Frontal cortex (tissue), 4 donors: ENCODE measurements around the gene SPOCD1. TPM values are rescaled to one million over a fixed set of nuclear protein-coding genes. Genes with fewer than 3 reads are reported as not detected.

Source experiments
- DNase-seq, 2 donors: peaks; one replicate each; pipeline ENCODE4 v3.0.0; 2012; ENCODE audit warnings: low spot score in 2 of 2
- FAIRE-seq: peaks from 2 replicates; lab custom pipeline; 2012; peaks lifted over from hg19 to GRCh38; lab: Jason Lieb, UNC
- total RNA-seq: library from RNA; depleted of rRNA; stranded (reverse); fragments of >200 nt; gene quantifications from one replicate; pipeline ENCODE4 v1.2.3, GENCODE V29; 2014
- donor health status: control.
- donor health status: control.
- donor health status: control.

Gene SPOCD1
- total RNA-seq, 1 donor from 2014 or later: under 0.01 TPM

DNA sequence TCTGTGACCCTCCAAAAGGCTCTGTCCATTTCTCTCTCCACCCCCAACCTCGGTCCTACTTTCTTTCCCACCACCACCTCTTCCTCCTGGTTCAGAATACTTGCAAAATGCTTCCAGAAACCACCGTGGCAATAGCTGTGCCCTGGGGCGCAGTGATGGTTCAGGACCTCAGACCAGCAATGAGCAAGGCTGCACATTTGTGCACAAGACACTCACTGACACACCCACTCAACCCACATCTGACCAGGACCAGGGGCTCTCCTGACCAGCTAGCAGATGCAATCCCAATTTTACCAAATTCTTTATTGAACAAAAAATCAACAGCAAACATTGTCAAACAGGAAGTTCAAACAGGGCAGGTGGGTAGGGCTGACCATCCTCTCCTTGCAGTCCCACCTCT, 25.7 kb downstream of the SPOCD1 start:
- FAIRE-seq: no peak
- DNase-seq: no peak

DNA sequence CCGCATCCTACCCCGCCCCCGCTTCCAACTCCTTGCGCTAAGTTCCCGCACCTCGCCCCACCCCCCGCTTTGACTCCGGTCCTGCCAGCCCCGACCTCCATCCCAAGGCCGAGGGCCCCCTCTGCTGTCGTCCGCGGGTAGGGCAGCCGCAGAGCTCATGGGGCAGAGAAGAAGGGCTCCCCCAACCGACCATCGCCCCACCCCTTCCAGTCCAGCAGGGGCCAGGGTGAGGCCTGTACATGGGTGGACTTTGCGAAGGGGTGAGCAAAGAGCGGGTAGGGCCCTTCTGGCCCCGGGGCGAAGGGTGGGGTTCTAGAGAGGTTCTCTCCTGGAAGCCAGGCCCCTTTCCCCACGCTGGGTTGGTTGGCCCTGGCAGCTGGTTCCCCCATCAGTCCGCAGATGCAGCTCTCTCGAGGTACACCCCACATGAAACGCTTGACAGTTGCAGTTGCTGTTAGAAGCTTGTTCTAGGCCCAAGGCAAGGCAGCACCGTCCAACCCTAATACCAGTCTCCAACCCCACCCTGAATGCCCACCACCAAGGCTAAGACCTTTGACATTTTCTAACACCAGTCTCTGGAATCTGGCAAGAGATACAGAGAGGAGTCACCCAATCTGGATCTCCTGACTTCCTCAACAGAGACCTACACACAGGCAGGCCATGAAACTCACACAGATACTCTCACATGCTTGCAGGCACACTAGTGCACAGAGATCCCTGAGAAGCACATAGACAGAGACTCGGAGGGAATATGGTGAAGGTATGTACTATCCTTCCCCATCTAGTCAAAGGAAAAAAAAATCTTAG, 26.4 kb downstream of the SPOCD1 start:
- peak; percentile 86 to 98 for DNase-seq
- FAIRE-seq: no peak

DNA sequence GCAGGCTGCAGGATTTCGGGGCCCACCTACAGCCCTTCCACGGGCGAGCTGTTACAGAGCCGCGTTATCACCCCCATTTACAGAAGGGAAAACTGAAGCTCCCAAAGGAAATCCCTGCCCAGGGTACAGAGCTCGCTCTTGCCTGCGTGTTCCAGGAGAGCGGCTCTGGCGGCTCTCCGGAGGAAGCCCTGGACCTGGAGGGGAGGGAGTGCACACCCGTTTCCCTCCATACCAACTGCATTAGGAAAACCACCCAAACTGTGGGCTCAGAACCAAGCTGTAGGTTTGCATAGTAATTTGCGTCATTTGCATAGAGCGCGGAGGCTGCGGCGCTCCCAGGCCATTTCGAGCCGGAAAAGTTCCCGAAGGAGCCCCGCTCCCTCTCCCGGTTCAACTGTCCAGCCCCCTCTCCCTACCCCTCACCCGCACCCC, 27.0 kb downstream of the SPOCD1 start:
- no peak for FAIRE-seq

DNA sequence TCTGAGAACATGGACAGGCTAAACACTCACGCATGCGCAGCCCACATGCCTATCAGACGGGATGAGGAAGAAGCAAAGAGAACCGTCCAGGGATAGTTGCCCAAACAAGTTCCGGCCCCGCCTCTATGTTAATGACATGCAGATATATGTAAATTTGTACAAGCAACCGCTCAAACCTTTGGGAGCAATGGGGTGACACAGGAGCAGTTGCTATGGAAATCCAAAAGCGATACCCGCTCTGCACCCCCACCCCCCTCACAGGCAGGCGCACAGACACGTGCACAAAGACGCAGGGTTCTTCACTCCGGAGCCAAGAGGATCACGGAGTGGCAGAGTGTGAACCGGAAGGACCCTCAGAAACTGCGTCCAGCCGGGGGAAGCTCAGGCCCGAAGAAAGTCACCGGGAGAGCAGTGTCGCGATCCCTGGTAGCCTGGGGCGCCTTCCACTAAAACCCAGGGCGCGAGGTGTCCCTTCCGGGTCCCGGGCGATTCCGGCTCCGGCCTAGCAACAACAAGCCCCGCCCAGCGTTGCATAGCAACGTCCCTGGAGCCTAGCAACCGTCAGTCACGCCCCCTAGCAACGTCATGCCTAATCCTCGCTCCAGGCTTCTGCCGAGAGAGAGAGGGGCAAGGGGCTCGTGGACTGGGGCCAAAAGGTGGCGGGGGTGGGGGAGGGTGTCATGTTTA, 27.5 kb downstream of the SPOCD1 start:
- FAIRE-seq (no peak), DNase-seq (peak; percentile 89 to 96)

More for the DNA sequence above, 27.0 kb downstream of the SPOCD1 start:
- peak in 1 of 2 donors; percentile 44 for DNase-seq

DNA sequence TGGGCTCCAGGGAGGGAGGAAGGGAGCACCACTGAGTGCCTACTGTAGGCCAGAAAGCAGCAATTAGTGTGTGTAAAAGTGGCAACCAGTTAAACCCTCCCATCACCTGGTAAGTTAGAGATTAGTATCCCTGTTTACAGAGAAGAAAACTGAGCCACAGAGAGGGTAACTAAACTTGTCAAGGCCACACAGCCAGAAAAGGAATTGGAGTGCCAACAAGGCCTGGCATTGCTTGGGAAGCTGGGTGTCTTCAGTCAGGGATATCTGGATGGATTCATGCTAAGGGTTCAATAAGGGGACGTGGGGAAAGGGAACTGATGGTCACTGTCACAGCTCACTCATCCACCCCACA, 28.1 kb downstream of the SPOCD1 start:
- FAIRE-seq (no peak), DNase-seq (no peak)

DNA sequence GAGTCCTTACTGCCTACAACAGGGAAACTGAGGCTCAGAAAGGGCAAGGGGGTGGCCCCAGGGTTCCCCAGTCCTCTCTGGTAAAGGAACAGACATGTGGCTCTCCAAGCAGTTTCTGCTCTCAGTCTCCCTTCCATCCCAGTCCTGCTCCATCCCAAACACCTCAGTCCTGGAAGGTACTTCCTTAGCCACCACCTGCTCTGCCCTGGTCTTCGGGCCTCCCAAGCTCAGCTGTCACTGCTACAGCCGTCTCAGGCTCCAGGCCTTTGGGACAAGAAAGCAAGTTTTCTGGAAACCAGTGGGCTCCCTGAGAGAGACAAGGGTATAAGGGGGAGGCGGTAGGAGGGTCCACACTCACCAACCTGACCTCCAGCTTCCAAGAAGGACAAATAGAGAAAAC, 28.6 kb downstream of the SPOCD1 start:
- FAIRE-seq (no peak), DNase-seq (no peak)

DNA sequence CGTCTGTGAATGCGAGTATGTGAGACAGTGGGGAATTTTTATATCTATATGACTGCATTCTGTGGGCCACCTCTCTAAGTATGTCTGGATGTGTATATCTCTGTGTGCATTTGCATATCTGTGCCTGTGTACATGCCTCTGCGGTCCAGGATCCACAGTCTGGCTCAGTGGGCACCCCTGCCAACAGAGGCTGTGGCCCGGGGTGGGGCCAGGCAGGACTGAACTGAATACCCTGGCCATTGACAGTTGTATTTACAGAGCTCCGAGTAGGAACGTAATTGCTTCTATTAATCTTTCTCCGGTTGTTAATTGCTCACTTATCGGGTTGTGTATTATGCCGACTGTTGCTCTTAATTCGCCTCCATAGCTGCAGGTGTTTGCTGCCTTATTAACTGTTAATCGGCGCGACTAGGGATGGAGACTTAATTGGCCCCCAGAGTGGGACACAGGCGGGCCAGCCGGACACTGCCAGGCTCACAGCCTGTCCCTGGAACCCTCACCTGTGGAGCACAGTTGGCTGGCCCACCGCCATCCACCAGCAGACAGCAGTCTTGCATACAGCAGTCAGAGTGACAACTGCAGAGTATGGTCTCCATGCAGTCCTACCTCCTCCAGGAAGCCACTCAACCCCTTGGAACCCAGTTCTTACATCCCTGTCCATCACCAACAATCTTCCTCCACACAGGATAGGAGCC, 29.3 kb downstream of the SPOCD1 start:
- no peak for FAIRE-seq
- no peak for DNase-seq

DNA sequence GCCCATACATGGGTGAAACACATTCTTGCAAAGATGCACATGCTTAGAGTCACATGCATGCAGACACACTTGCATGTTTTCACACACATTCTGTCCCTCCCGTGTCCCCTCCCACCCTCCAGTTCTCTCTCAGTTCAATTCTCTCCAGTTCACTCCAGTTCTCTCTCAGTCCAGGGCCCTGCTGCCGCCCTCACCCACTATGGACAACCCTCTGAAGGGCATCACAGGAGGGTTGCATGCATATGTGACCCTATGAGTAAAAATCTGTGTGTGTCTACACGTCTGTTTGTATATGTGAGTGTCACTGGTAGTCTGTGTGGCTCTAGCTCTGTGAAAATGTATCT, 29.9 kb downstream of the SPOCD1 start:
- FAIRE-seq: no peak
- DNase-seq: no peak

DNA sequence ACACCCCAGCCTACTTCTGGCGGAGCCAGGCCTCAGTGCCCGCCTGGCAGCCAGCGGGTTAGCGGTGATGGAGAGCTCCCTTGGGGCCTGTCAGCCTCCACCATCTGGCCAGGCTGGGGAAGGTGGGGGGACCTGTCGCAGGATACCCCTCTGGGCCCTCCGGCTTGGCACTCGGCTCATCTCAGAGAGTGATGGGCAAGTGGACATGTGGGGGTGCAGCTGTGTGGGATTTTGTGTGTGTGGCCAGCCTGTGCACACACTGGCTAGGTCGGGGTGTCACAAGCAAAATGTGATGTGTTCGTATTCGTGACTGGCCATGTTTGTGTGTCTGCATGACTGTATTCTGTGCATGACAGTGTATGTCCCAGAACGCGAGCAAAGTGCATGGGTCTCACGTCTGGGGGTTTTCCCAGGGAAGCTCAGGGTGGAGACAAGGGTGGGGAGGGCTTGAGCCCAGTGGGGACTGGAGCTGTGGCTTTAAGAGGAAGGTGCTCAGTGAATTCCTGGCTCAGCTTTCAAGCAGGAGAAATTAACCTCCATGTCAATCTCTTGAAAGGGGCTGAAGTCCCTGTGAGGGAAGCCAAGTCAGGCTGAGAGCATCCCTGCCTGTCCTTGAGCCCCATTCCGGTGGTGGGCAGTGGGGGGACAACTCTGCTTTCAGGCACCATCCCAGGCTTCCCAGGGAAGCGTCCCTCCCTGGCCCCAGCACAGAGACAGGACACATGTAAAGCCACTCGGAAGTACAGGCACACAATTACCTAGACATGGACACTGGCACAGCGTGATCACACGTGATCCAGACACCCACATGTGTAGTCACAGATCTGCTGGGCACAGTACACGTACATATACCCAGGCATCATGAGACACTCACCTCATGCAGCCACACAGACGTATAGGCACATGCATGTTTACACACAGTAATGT, 30.5 kb downstream of the SPOCD1 start:
- DNase-seq (no peak), FAIRE-seq (no peak)

DNA sequence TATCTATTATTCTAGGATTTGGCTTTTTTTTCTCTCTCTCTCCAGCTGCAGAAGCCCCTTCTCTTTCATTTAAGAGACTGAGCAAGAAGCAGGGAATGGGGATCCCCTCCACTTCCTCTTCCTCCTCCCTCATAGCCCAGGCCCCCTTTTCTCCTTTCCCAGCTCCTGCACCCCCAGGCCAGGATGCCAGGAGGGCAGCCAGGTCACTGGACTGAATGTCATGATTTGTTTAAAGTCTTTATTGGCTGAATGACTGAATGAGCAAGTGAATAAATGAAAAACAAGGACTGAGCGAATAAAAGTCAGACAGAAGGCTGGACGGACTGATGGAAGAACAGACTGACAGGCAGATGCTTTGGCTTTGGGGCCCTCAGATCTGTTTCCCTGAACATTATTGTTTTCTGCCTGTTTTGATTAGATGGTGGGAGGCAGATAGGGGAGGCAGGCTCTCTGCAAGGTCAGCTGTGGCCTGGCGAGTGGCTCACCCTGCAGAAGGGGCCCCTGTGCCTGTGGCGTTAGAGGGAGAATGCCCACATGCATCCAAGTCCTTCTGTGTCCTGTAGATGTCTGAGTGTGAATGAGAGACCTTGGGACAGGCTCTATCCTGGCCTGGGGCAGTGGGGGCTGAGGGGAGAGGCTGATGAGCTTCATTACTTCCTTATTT, 31.3 kb downstream of the SPOCD1 start:
- DNase-seq (no peak), FAIRE-seq (no peak)

DNA sequence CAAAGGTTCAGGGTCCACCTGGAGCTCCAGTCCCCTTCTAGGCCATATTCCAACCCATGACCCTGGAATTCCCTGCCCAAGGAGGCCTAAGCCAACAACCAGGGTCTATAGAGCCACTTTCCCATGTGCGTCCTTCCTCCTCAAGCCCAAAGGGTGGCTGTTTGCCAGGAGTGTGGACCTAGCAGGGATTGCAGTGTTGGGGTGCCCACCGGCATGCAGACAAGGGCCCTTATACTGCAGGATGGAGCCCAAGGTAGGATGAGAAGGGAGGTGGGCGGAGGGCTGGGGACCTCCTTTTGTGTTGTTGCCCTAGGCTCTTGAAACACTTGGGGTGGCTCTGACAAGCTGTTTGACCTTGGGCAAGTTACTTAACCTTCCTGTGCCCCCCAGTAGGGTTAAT, 32.0 kb downstream of the SPOCD1 start:
- DNase-seq: no peak

DNA sequence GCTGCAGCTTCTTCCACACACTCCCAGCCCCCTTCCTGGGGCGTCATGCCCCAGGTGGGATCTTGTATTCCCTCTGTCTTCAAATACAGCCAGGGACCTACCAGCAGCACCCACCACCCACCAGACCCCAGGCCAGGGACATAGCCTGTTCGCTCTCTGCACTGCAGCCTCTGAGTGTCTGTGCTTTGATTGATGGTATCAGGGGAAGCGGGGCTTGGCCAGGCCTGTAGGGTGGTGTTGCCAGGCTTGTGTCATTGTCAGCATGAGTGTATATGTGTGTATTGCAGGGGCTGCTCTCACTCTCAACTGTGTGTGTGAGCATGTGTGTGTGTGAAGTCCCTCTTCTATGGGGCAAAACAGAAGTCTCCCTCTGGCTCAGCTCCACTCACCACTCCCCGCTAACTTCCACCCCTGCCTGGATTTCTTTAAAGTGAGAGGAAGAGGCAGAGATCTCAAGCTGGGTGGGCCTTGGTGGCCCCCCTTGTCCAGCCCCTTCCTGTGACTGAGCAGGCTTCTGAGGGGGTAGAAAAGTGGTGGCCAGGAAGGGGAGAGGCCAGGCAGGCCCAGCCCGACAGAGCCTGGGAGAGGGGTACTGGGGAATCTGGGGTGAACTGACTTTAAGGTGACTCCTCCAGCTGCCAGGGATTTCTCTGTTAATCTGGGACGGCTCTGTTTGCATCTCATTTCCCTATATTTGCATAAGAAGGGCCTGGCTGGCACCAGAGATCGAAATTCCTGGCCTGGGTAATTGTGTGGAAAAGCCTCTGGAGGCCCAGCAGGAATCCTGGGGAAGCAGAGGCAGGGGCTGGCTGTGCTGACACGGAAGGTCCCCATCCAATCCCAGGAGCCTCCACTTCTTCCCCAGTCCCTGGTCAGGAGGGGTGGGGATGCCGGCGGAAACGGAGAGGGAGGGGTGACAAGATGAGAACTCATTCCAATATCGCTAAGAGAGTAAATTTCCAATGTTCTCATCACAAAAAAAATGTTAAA, 33.1 kb downstream of the SPOCD1 start:
- DNase-seq: no peak
- FAIRE-seq: no peak

More for the DNA sequence above, 32.0 kb downstream of the SPOCD1 start:
- FAIRE-seq: no peak

DNA sequence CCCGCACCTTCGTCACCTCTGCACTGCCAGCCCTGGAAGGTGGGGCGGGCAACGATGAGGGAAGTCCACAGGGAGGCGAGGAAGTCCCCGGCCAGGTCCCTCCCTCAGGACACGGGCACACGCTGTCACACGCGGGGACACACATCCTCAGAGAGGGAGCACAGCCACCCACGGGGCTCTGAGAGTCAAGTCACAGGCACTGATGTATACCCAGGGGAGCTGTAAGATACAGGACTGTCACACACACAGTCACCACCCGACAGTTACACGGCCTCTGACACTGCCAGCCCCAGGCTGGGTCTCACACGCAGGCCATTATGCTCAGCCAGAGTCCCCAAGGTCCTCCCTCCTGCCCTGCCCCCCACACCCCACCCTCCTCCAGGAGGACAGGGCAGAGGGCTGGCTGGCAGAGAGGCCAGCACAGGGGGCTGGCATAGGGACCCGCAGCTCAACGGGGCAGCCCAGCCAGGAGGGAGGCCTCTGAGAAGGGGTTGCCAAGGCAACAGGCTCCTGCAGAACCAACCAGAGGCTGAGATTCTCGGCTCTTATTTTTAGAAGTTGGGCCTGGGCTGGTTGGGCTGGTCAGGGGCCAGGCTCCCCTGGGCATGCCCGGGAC, 34.0 kb downstream of the SPOCD1 start:
- no peak for DNase-seq
- no peak for FAIRE-seq

DNA sequence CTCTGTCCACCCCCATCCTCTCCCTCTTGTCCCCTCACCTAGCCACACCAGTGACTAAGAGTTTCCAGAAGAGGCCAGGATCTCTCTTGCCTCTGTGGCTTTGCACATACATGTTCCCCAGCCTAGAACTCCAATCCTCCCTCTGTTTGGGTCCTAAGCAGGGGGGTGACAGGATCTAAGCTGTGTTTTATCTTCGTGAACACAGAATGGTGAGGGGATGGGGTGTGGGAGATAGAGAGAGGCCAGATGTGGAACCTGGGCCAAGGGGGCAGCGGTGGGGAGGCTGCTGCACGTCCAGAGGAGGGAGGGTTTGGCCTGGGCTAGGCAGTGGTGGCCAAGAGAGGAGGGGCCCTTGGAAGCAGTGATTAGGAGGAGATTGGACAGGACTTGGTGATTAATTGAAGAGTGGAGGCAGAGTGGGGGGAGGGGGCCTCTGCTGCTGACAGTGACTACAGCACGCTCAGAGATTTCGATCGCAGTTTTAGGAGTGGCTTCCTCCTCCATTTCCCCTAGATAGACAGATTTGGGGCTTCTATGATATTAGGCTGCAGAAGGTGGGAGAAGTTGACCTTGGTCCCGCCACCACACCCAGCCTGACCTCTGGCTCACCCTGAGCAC, 34.6 kb downstream of the SPOCD1 start:
- DNase-seq (no peak), FAIRE-seq (no peak)

DNA sequence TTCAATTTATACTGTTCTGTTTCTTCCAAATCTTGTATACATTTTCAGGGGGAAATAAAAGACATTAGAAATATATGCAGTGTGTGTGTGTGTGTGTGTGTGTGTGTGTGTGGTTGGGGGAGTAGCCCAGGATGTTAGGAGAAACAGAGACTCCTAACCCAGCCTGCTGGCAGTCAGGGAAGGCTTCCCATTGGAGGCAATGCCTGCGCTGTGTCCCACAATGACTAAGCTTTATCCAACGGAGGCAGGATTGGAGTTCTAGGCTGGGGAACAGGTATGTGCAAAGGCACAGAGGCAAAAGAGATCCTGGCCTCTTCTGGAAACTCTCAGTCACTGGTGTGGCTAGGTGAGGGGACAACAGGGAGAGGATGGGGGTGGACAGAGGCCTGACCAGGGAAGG, 35.2 kb downstream of the SPOCD1 start:
- DNase-seq (no peak), FAIRE-seq (no peak)

DNA sequence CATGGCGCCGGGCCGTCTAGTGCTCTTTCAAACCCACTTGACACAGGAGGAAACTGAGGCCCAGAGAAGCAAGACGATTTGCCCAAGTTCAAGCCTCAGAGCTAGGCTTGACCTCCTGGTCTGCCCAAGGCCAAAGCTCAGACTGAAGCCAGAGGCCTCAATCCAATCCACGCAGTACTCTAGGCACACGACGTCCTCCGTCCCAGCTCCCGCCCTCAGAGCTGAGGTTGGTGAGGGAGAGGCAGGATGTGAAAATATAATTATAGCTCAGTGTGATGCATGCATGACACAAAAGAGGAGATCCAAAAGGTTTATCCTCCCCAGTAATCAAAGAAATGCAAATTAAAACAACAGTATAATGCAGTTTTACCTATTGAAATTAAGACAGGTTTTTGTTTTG, 36.1 kb downstream of the SPOCD1 start:
- DNase-seq (no peak), FAIRE-seq (no peak)

DNA sequence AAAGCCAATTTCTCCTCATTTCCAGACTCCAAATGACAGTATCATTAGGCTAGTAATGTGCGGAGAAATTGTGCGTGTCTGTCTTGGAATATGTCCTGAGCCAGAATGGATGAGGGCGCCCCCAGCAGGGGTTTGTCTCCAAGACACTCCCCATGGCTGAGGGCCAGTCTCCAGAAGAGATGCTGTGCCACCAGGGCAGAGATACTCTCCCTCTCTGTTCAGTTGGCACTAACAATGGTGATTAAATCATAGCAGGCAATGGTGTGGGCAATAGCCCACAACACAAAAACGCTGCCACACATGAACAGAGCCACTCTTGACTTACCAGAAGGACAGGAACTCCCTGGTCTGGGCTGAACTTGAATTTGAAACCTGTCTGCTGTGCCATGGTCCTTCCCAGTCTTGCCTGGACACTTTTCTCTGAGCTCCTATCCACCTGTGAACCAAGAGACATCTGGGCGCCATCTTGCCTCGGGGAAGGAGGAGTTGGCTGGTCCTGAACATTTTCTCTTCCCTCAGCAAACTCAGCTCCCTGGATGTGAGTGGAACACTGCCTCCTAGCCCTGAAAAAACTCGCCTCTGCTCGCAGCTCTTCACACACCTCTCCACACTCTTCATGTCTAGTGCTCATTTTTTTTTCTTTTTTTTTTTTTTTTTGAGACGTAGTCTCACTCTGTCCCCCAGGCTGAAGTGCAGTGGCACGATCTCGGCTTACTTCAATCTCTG, 36.9 kb downstream of the SPOCD1 start:
- no peak for FAIRE-seq

More for the DNA sequence above, 36.9 kb downstream of the SPOCD1 start:
- no peak for DNase-seq
